Measurements from ENCODE around the gene NRP2.
A peak's percentile ranks its signal among the peaks of the same experiment; 100 is the strongest.

Gene NRP2

DNA sequence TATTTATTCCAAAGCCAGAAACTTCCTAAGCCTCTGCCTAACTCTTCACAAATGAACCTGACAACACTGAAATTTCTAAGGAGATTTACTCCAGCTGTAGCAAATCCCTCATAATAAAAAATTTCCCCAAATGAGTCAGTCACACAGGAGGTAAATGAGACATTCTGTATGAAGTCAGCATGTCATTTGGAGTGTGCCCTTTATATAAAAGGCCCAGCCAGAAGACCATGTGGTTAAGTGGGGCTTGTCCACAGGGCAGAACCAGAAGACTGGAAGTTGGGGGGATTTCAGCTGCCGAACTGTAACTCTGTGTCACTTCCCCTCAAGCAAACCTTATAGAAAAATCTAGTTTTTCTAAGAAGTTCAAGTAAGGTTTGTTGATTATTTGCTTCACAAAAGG lies 30.2 kb downstream of the NRP2 start:
- no peak for DNase-seq

DNA sequence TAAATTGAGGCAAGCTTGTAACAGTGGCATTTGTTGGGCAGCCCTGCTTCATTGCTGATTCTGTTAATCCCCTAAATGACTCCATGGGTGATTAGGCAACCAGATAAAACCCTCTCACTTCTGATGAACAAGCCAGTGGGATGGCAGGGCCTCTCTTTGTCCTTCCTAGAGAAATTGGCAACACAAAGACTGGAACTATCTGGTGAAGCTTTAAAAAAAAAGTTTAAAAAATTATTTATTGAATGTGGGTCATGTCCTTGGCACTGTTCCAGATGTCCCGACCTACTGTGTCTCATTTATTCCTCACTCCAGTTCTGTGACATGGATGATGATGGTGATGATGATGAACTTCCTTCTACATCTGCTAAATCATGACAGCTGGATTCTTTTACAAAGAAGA lies 30.8 kb downstream of the NRP2 start:
- DNase-seq = no peak

DNA sequence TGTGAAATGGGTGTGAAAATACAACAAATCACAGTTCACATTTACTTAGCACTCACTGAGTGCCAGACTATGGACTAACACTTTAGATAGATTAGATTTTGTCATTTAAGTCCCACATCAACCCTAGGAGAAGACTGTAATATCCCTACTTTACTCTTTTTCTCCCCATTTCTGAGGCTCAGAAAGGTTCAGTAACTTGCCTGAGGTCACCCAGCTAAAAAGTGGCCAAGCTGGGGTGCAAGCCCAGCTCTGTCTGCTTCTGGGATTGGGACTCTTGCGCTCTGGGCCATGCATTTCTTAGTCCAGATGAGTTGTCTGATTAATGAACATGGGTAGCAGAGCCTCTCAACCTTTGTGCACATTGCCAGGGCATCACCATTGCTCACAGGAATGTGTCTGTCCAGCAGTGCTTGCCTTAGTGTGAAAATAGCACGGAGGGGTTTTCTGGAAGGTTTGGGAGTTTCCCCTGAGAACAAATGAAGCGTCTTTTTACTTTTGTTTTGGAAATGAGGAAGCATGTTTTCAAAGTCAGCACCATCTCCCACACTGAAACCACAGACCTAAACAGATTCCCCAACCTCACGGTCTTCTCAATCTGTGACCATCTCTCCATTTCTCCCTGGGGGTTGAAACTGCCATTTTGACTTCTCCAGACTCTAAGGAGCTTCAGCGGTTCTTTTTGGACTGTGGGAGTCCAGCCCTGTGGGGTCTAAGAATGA lies 31.9 kb downstream of the NRP2 start:
- DNase-seq = peak; percentile 44

DNA sequence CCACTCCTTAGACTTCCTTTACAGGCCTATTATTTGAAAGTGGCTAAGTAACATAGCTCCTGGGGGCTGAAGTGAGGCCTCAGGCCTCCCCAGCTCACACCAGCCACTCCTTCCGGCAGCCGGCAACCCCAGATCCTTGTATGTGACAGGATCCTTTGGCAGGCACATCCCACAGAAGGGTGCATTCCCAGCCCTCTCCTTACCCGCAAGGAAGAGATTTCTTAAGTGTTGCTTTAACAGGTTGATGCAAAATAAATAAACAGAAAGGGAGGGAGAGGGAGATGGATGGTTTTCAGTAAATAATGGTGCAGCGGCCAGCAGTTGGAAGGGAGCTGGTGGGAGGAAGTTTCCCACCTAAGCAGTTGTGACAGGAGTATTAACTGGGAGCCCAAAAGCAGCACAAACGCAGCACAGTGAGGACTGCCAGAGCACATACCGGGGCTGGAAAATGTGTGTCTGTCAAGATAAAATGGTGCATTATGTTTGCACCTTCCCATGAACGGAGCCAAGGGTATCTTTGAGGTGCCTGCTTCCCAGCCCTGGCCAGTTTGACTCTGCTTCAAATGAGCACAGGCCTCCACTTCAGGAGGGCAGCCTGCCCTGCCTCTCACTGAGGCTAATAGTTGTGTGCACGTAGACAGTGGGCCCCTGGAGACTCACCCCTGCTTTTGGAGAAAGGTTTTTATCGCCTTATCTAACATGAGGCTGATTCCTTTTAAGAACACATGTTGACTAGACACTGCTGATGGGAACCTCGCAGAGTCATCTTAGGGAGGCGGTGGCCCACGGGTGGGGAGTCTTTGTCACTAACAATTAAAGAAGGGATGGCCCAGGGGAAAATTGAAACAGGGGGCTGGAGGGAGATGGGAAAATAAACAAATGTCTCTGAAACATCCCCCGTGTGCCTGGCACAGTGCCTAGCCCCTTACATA lies 32.8 kb downstream of the NRP2 start:
- no peak for DNase-seq

DNA sequence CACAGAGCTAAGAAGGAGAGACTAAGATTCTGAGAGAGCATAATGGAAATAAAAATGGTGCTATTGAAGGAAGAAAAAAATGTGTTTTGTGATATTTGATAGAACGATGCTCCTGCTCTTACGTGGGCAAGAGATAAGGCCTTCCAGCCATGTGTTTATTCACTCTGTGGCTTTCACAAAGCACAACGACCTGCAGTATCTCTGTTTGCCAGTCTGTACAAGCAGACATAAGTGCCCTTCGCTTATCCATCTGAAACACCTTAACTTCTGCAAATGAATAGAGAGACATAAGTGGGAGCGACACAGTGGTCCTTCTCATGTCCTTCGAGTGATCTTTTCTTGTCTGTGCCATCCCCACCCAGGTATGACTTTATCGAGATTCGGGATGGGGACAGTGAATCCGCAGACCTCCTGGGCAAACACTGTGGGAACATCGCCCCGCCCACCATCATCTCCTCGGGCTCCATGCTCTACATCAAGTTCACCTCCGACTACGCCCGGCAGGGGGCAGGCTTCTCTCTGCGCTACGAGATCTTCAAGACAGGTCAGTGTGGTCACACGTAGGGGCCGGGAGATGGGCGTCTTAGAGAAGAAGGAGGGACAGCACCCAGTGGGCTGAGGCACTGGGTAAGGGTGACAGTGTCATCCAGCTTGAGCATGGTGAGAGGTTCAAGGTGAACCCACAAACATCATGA lies 33.7 kb downstream of the NRP2 start:
- no peak for DNase-seq

DNA sequence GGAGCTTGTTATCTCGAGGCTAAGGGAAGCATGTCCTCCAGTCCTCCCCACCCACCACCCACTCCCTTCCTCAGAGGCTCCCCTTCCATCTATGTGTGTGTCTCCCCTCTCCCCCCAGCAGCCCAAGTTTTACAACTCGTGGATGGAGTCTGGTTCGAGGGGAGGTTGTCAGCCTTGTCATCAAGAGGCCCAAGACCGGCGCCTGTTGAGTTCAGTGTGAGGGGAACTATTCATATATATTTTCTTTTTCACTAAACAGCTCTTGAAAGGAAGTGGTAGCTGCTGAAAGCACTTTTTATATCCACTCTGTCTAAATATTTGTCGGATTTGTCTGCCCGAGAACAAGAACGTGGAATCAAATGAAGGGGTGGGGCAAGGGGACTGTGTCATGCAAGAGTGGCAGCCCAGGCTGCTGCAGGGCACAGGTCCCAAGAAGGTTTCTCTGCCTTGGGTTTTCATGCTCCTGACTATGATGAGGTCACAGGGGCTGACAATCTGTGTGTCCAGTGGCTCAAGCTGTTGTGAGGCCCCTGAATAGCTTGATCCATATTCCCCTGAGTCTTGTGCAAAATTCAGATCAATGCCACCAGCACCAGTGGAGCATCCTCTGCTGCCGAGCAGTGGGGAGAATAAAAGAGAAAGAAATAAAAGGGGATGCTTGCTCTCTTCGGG lies 35.0 kb downstream of the NRP2 start:
- DNase-seq = no peak

DNA sequence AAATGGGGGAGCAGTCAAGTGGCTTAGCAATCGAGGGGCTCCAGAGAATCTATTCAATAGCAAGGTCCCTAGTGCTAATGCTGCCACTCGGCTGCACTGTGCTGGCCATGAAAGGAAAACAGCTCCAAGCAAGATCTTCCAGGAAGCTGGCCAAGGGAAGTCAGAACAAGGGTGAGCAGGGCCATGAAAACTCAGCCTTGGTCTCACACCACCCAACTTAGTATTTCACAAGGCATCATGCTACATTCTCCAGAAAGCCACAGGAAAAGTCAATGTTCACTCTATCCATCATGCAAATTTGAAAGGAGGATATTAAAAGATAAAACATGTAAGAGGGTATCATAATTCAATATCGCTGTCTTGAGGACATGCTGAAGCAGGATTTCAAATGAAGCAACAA lies 35.7 kb downstream of the NRP2 start:
- no peak for DNase-seq

DNA sequence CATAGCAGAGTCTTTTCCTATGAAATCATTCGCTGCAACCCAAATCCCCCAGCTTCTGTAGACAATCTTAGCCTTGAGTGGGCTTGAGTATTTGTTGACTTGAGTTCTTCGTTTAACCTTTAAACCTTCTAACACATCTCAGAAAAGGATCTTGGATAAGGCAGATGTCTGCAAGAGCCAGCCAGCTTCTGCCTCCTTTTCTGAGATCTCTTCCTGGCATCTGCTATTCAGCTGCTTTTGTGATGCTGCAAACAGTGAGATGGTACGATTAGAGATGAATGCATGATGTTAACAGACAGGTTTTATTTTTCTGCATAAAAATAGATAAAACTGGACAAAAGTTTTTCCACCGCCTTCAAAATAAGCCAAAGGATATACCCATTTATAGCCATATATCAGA lies 37.5 kb downstream of the NRP2 start:
- DNase-seq = no peak

DNA sequence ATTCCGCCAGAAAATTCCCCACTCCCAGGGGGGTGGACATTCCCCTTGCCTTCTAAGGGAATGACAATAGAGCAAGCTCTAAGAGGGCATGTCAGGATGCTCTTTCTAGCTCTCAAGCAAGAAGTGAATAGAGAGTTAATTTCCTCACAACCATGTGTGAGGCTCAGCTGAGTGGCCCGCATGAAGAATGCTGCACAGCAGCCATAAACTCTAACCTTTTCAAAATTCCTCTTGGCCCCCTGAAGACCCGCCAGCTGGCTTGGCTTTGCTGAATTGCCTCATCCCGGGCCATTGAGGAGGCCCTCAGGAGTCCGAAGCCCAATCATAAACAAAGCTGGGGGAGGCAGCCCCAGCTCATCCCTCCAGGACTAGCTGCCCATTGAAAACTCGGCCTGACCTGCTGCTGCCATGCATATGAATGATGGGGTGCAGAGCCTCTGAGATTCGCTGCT lies 38.2 kb downstream of the NRP2 start:
- no peak for DNase-seq

DNA sequence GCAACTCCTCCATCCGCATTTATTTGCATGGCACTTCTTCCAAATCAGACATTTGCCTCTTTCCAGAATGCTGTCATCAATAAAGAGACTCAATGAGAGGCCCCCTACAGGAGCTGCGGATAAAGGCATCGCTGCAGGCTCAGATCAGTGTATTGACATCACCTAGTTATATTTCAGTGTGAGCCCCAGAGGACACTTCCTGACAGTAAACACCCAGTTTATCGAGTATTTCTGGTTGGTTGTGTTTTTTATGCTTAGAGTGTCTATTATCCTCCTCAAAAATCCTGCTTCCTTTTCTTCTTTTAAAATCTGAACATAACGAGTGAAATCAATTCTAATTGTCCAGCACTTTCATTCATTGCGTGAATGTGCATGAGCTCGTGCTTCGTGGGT lies 38.8 kb downstream of the NRP2 start:
- no peak for DNase-seq

DNA sequence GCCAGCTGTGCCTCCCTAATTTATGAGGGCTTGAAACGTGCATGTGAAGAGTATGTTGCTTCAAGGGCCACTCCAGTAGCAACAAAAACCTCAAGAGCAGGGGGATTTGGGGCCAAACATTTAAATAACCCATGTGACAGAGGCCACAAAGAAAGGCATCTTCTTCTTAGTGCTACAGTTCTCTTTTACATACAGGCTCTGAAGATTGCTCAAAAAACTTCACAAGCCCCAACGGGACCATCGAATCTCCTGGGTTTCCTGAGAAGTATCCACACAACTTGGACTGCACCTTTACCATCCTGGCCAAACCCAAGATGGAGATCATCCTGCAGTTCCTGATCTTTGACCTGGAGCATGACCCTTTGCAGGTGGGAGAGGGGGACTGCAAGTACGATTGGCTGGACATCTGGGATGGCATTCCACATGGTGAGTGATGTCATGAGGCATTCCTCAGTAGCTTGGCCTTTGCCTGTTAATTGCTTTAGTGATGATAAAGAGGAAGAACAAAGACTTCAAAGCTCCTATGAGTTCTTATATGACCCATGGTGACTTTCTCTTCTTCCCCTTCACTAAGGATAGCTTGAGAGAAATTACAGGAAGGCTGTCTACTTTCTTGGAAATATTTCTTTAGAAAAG lies 40.1 kb downstream of the NRP2 start:
- no peak for DNase-seq

DNA sequence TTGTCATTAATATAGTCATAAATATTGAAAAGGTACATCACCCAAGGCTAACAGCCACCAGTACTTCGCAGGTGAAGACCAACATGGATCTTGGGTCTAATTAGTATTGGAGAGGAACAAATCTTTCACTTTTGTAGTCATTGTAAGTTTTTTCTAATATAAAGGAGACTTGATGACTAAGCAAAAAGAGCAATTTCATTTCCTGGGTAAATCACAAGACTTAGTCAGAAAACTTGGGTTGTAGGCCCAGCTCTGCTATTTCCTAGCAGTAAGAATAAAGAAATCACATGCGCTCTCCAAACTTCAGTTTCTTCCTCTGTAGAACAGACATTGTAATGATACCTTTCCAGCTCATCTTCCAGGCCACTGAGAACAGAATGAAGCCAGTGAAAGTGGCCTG lies 40.9 kb downstream of the NRP2 start:
- DNase-seq = no peak

DNA sequence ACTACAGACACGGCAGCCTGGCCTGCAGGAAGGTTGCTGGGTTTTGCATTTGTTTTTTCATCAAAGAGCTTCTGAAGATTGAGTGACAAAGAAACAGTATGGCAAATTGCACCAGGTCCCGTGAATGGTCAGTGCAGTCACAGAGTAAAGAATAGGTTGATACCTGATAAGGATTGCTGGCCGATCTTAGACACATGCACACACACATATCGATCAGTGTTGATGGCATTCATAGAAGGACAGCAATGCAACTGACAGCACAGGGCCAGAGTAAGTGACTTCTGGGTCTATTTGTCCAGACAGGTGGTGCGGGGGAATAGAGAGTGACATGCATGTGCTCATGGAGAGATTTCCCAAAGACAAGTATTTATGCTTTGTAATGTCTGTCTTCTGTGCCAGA lies 42.8 kb downstream of the NRP2 start:
- DNase-seq = no peak

DNA sequence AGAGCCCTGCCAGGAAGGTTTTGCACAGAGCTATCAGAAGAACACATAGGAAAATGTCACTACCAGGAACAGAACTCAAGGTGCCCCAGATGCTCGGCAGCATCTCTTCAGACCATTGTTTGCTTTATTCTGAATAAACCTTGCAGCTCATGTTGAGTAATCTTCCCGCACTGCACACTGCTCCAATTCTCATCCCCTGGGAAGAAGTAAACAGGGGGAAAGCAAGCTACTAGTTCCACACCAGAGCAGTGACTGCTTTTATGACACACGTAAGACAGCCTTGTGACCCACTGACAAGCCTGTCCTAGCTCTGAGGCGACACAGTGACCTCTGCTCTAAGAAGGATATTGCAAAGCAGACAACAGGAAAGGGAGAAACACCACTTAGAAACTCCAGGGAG lies 44.2 kb downstream of the NRP2 start:
- no peak for DNase-seq

DNA sequence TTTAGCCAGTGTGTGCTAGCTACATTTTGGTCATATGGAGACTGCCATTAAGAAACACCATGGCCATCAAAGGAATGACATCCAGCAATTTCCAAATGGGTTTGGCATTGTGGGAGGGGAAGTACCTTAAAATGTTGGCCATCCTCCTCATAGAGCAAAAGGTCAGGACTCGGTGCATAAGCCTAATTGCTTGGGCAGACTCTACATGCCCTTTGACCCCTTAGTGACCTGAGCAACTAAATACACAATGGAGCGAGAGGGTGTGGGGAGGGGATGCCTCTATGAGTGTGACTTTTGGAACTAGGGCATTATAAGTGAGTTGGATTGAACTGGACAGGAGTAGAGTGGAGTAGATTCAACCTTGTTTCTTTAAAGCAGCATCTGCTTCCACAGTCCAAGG lies 44.9 kb downstream of the NRP2 start:
- DNase-seq = no peak

DNA sequence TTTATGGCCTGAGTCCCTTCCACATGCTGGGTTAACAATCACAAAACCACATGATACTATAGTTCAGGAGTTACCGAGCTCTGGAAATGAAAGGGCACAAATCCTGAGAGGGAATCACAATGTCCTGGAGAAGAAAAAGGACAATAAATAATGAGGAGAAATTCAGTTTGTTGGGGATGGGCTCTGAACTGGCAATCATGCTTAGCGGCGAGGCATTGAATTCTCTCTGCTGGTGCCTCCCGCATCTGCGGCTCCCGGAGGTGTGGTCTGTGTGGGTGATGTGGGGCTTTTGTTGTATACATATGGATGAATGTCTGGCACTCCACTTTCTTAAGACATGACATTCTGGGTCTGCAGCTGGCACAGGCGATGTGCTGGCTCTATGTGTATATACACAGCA lies 46.1 kb downstream of the NRP2 start:
- DNase-seq = no peak

DNA sequence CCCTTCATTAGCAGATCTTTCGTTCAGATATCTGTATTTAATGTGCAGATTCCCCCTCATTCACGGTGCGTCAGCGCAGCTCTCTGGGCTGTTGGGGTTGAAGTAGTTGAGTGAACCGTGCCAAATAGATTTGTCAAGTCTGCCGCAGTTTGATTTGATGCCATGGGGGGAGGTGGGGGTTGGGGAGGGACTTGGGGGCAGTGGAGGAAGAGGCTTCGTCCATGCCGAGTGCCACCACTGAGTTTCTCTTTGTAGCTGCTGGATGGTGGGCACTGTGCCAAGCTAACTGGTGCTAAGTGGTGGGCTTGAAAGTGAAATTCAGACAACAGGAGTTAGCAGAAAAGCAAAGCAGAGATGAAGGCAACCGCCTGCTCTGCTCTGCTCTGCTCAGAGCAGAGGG lies 47.9 kb downstream of the NRP2 start:
- no peak for DNase-seq

DNA sequence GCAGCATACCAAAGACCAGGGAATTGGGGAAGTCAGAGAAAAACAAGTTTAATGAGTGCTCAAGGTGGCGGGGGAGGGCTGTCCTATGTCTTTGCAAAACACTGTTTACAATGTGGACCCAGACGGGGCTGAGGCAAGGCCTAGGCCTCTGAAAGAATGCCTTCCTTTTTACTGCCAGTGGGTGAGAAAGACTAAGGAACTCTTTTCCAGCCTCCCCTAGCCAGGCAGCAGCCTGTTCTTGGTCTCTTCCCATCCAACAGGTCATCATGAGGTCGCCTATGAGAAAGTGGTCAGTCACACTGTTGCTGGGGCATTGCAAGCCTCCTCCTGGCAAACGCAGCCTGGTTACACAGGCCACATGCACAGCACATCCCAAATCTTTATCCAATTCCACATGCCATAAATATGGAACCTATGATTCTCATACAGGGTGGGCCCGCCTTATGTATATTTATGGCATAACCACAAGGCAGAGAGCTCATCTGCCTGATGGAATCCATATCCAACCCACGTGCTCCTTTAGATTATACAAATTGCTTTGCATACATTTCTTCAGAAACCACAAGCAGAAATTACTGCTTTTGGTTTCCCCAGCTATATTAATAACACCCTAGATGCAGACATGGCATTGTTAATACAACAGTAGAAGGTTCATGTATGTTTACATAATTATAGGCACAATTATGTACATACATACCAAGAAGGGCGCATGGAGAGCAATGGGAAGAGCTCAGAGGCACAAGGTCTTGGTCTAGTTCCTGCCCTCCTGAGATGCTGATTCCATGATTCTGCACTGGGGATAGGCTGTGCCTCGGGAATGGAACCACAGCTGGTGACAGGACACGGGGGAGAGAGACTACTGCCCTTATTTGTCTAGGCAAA lies 48.6 kb downstream of the NRP2 start:
- DNase-seq = no peak

DNA sequence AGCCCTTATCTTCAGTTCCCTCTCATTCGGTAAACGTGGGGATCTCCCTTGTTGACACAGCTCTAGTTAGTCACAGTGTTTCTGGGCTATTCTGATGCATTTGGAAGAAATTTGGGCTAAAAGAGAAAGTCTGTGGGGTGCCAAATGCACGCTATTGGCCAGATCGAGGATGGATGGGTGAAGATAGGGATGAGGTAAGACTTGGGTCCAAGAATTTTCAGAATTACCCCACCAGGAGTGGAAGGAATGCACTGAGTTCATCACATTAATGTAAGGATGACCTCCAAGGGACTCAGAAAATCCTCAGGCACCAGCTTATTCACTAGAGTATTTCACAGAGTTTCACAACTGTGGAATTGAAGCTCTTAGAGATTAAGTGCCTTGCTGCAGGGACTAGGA lies 49.3 kb downstream of the NRP2 start:
- DNase-seq = no peak

DNA sequence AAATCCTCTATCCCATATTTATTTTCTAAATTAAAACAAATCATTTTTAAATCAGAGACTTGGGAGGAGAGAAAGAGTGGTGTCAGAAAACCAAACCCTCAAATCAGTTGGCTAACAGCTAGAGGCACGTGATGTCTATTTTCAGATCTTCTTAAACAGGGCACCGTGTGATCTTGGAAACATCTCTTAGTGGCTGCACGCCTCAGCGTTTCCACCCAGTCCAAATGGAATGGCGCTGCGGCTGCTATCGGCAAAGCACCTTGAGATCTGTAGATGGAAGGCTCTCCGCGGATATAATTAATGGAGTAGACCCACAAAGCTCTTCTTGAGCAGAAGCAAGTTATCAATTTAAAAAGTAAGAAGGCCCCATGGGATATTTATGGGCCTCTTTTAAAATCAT lies 50.0 kb downstream of the NRP2 start:
- DNase-seq = no peak

DNA sequence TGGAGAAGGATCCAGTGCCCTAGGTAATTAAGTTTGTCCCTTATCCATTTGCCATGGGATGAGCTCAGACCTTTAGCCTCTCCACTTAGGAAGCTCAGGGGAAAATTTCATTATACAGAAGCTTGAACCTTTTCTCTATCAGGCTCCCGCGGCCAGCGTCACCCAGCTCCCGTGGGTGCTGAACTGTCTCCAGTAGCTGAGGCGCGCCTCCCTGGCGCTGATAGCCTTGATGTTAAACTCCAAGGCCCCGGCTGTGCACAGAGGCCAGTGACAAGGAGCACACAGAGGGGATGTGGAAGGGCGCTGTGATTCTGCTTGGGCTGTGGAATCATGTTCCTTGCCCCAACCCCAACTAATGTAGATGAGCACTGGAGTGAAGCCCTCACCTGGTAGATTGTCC lies 50.8 kb downstream of the NRP2 start:
- no peak for DNase-seq

DNA sequence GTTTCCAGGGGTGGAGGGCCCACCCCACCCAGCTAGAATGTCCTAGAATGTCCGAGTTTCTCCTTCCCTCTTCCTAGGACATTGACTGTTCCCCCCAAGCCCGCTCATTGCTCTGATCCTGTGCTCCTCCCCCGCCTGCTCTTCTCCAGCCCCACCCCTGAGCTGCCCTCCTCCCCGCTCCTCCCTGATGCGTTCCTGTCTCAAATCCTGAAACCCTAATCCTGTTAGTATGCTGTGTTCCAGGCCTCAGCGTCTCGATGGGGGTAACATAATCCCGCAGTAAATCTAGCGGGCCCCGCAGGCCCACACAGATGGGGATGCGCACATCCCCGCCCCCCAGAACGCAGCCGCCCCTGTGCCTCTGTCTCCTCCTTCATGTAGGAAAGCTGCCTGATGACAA lies 51.3 kb downstream of the NRP2 start:
- DNase-seq = no peak
